ENCODE data around the gene ABHD12. TPM values are rescaled to one million over a fixed set of nuclear protein-coding genes. Genes with fewer than 3 reads are reported as not detected.

The ABHD12 gene
- total RNA-seq, 1 experiment from 2014 or later = 60.1 TPM

GRCh38 chr20:25287631-25288290 lies 102.9 kb downstream of the ABHD12 start:
- ChIA-PET POLR2A (ENCODE audit: unreplicated experiment) (no interaction called here), CTCF (interaction anchor here (0.5 kb wide), 1 partner anchor 67 kb away, joined by 5 read pairs; no protein-coding TSS in a partner anchor)
- Histone ChIP-seq H3K27me3 (ENCODE audit: insufficient read depth, low read depth) (no peaks in the 10 kb centered on the region), H3K9me2 (ENCODE audit: insufficient read depth) (no peaks in the 10 kb centered on the region), H2AFZ (no peak overlapping the region), H3K4me1 (replicated peaks; ENCODE audit: insufficient read depth) (no peaks in the 10 kb centered on the region), H3K36me3 (ENCODE audit: low read depth) (peaks cover 12% of the 10 kb centered on the region), H3K4me2 (no peak overlapping the region), H3K27ac (no peak overlapping the region), H3K79me2 (ENCODE audit: low read depth) (no peaks in the 10 kb centered on the region), H3F3A (ENCODE audit: insufficient read depth, low read depth) (peaks cover 11% of the 10 kb centered on the region; the same call in 1 of the 2 replicates), H3K4me3 (no peak overlapping the region), H3K9me3 (ENCODE audit: insufficient read depth, low read depth) (no peaks in the 10 kb centered on the region), H4K20me1 (ENCODE audit: insufficient read depth) (peaks cover 16% of the 10 kb centered on the region; the same call in 1 of the 2 replicates)
- TF ChIP-seq EZH2 (IDR thresholded peaks at IDR 0.05; ENCODE audit: low read depth) (no peak), CTCF (conservative IDR thresholded peaks at IDR 0.05) (no peak)
- TSS peak; percentile 8 for BruUV-seq (replicated peaks)
- peak in 1 of 2 experiments; percentile 20 for DNase-seq
- intact Hi-C loops (cut with micrococcal nuclease; ENCODE audit: unreplicated experiment) = no loop called here

- Histone ChIP-seq H3K27me3 (ENCODE audit: insufficient read depth, low read depth) (no peaks in the 10 kb centered on the region), H3K36me3 (ENCODE audit: low read depth) (peaks cover 12% of the 10 kb centered on the region), H3K9me2 (ENCODE audit: insufficient read depth) (no peaks in the 10 kb centered on the region), H4K20me1 (ENCODE audit: insufficient read depth) (peaks cover 18% of the 10 kb centered on the region; the same call in 1 of the 2 replicates), H3F3A (ENCODE audit: insufficient read depth, low read depth) (peaks cover 11% of the 10 kb centered on the region; the same call in 1 of the 2 replicates), H3K9me3 (ENCODE audit: insufficient read depth, low read depth) (no peaks in the 10 kb centered on the region), H3K27ac (no peak overlapping the region), H3K4me3 (no peak overlapping the region), H3K4me1 (replicated peaks; ENCODE audit: insufficient read depth) (no peaks in the 10 kb centered on the region), H3K4me2 (no peak overlapping the region), H2AFZ (no peak overlapping the region), H3K79me2 (ENCODE audit: low read depth) (no peaks in the 10 kb centered on the region)
- intact Hi-C loops (cut with micrococcal nuclease; ENCODE audit: unreplicated experiment) = no loop called here
- TF ChIP-seq CTCF (conservative IDR thresholded peaks at IDR 0.05) (no peak), EZH2 (IDR thresholded peaks at IDR 0.05; ENCODE audit: low read depth) (no peak)
- no TSS peak for BruUV-seq (replicated peaks)
- ChIA-PET POLR2A (ENCODE audit: unreplicated experiment) (no interaction called here), CTCF (no interaction called here)
- peak in 1 of 2 experiments; percentile 8 for DNase-seq
Measured at GRCh38 chr20:25286917-25287316, 103.7 kb downstream of the ABHD12 start.

- H3K9me3 ChIP-seq (ENCODE audit: insufficient read depth, low read depth) = no peaks in the 10 kb centered on the region
- no peak overlapping the region for H3K4me2 ChIP-seq
- DNase-seq = peak in 1 of 2 experiments; percentile 21
- no peaks in the 10 kb centered on the region for H3K27me3 ChIP-seq (ENCODE audit: insufficient read depth, low read depth)
- no peaks in the 10 kb centered on the region for H3K79me2 ChIP-seq (ENCODE audit: low read depth)
- peaks cover 21% of the 10 kb centered on the region; the same call in 1 of the 2 replicates for H4K20me1 ChIP-seq (ENCODE audit: insufficient read depth)
- TF ChIP-seq EZH2 (IDR thresholded peaks at IDR 0.05; ENCODE audit: low read depth) (no peak), CTCF (conservative IDR thresholded peaks at IDR 0.05) (no peak)
- BruUV-seq (replicated peaks) = no TSS peak
- no peaks in the 10 kb centered on the region for H3K9me2 ChIP-seq (ENCODE audit: insufficient read depth)
- intact Hi-C loops (cut with micrococcal nuclease; ENCODE audit: unreplicated experiment) = no loop called here
- H2AFZ ChIP-seq = no peak overlapping the region
- H3K36me3 ChIP-seq (ENCODE audit: low read depth) = peaks cover 12% of the 10 kb centered on the region
- no peak overlapping the region for H3K27ac ChIP-seq
- H3K4me1 ChIP-seq (replicated peaks; ENCODE audit: insufficient read depth) = no peaks in the 10 kb centered on the region
- POLR2A ChIA-PET (ENCODE audit: unreplicated experiment) = no interaction called here
- H3F3A ChIP-seq (ENCODE audit: insufficient read depth, low read depth) = peaks cover 11% of the 10 kb centered on the region; the same call in 1 of the 2 replicates
- CTCF ChIA-PET = no interaction called here
- no peak overlapping the region for H3K4me3 ChIP-seq
Measured at GRCh38 chr20:25285856-25286798, 104.5 kb downstream of the ABHD12 start.

All from PC-9 (cell line).